NCI-H748 (cell line): ENCODE results near the gene SH3BP2.

Experiments used
- DNase-seq: peaks from one replicate; lab custom pipeline; 2025; ENCODE audit not compliant: unreplicated experiment; lab: John Stamatoyannopoulos, UW

Gene SH3BP2

GRCh38 chr4:2850966-2851798 is 58.3 kb downstream of the SH3BP2 start:
- DNase-seq, result no peak

GRCh38 chr4:2852481-2852921 is 59.6 kb downstream of the SH3BP2 start:
- DNase-seq, result no peak

- DNase-seq, result no peak
Observed at GRCh38 chr4:2855584-2855983, 62.7 kb downstream of the SH3BP2 start.

GRCh38 chr4:2856266-2856665 is 63.4 kb downstream of the SH3BP2 start:
- DNase-seq, result no peak

- DNase-seq, result no peak
Observed at GRCh38 chr4:2857349-2857927, 64.6 kb downstream of the SH3BP2 start.

DNA sequence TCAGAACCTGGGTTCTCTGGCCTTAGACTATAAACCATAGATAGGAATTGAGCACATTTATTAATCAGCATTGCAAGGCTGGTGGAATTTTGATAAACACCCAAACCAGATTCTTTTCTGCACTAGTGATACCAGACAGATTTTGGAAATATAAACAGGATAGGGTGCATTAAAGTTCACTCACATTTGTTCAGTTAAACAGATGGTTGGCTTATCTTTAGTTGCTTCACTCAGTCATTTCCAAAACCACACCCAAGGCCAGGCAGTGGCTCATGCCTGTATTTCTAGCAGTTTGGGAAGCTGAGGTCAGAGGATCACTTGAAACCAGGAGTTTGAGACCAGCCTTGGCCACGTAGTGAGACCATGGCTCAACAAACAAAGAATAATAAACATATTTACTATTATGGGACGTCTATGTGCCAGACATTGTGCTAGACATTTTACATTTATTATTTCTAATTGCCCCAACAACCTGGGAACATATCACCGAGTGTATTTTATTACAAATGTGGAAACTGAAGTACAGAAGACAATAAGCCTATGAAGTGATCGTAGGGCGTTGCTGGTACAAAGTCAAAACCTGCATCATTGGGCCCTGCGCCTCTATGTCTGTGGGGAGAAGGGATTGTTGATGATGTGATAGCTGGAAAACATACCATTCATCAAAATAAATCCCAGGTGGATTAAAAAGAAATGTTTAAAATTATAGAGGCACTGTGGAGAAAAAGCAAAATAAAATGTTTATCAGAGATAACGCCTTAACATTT is 65.7 kb downstream of the SH3BP2 start:
- DNase-seq, result no peak

- DNase-seq, result no peak
Observed at GRCh38 chr4:2859514-2859913, 66.6 kb downstream of the SH3BP2 start.

DNA sequence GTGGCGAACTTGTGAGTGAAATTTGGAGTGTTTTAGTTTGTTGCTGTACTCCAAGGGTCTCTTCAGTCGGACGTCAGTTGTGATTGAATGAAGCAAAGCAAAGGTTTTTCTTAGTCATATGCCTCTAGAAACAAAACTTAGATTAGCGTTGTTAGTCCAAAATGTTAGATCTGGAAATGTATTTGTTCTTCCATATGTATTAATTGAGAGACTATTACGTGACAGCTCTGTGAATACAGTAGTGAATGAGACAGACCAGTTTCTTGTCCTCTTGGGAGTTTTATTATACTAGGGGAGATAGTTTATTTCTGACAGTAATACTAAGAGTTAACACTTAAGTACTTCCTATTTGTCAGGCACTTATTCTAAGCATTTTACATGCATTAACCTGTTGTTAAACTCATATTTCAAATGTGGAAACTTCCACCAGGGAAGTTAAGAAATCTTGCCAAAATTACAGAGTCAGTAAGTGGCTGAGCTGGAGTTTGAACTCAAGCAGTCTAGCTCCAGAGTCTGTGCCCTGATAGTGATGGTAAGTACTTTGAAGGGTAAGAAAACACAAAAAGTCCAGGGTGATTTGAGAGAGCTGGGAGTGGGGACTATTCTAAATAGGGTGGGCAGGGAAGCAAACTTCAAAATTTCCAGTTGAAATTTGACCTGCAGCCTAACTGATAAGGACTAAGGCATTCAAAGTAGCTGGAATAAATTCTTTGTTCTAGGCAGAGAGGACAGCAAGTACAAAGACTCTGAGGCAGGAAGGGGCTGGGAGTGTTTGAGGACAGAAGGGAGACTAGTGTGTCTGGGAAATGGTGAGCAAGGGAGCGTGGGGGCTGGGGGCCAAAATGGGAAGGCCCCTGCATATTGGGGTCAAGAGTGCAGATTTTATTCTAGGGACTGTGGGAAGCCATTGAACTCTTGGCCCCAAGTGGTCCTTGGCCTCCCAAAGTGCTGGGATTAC is 67.8 kb downstream of the SH3BP2 start:
- DNase-seq, result no peak

DNA sequence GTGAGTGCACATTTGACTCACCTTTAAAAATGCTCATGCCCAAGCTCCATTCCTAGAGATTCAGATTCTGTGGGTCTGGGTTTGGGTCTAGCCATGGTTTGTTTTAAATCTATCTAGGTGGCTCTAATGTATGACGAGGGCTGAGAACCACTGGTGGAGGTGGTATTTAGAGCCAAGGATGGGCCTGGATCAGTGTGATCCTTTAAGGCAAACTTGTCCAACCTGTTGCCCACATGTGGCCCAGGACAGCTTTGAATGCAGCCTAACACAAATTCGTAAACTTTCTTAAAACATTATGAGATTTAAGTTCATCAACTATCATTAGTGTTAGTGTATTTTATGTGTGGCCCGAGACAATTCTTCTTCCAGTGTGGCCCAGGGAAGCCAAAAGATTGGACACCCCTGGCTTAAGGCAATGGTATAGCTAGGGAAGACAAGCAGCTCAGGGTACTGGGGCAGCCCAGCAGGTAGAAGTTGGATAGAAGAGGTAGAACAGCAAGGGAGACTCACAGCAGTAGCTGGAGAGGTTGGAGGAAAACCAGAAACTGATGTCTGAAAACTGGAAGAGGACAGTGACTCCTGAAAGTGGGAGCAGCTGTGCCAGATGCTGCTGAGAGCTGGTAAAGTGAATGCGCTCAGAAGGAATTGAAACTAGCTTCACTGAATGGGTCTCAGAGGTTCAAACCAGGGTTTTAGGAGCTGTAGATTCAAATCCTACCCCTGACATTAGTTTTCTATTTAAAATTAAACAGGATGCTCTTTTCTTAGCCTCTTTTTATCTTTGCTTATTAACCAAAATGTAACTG is 68.9 kb downstream of the SH3BP2 start:
- no peak for DNase-seq

DNA sequence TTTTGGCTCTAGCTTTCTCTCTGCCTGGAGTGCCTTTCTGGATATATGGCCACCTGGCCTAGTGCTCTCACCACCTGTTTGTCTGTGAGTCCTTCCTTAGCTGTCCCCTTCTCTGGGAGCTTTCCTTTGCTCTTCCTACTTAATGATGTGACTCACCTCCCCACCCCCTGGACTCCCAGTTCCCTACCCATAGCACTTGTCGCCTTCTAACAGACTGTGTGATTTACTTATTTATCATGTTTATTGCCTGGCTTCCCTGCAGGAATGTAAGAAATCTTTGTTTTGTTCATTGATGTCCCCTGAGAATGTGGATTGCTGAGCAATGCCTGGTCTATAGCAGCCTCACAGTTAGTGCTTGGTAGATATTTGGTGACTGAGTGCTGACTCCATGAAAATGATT is 69.6 kb downstream of the SH3BP2 start:
- no peak for DNase-seq

- no peak for DNase-seq
Observed at GRCh38 chr4:2863649-2864048, 70.8 kb downstream of the SH3BP2 start.

DNA sequence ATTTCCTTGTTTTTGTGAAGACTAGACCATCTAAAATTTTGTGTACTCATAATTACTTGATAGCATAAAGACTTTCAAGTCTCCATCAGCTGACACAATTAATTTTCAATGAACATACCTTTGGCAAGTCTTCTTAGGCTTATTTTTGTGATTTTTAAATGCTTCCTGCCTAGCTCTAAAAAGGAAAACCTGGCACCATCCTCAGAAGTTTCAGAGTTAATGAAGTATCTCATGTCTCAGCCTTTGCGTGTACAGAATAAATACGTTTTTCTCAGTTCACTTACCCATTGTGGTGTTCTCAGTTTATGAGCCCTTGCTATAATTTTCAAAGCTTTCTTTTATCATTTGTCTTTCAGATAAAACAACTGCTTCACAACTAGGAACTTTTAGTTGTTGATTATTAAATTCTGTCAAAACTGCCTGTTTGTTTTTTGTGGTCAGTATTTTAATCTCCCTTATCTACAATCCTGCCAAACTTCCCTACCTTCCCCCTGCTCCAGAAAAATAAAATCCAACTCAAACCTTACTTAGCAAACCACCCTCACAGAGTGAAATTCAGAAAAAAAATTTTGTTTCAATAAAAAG is 72.4 kb downstream of the SH3BP2 start:
- DNase-seq, result no peak

- DNase-seq, result no peak
Observed at GRCh38 chr4:2866160-2866861, 73.4 kb downstream of the SH3BP2 start.

DNA sequence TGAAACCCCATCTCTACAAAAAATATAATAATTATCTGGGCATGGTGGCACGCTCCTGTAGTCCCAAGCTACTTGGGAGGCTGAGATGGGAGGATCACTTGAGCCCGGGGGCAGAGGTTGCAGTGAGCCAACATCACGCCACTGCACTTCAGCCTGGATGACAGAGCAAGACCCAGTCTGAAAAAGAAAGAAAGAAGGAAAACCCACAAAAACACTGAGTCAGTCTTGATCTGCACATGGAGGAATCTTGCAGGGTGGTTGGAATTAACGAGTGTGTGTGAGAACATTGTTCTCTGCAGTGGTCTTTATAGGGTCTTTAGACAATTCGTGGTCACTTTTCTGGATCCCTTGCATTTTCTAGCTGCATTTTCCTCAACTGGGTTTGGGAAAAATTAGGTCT is 74.0 kb downstream of the SH3BP2 start:
- no peak for DNase-seq

GRCh38 chr4:2867758-2868491 is 75.0 kb downstream of the SH3BP2 start:
- DNase-seq, result no peak

GRCh38 chr4:2868877-2869487 is 76.1 kb downstream of the SH3BP2 start:
- no peak for DNase-seq

DNA sequence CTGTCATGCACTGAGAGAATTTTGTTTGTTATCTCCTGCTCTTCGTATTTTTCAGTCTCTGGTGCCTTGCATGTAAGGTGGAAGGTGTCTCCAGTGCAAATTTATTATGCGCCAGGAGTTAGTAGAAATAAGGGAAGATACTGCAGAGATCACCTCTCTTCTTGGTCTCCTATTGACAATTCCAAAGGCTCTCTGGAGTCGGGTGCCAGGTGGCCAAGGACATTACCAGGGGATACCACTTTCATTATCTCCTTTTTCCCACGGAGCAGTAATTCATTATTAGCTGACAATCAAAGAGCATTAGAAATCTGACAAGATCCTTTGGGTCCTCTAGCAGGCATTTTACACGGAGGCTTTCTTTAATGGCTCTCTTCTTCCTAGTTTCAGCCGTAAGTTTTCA is 76.8 kb downstream of the SH3BP2 start:
- DNase-seq, result no peak

GRCh38 chr4:2870082-2870481 is 77.2 kb downstream of the SH3BP2 start:
- no peak for DNase-seq
